GM19239 (cell line): Measurements from ENCODE around the gene PGC.

Source experiments
- DNase-seq: peaks from one replicate; pipeline ENCODE4 v3.0.0; 2011; ENCODE audit warnings: low spot score; ENCODE audit not compliant: insufficient read length
- FAIRE-seq: peaks from 2 replicates; lab custom pipeline; 2011; peaks lifted over from hg19 to GRCh38; lab: Jason Lieb, UNC

PGC gene

DNA sequence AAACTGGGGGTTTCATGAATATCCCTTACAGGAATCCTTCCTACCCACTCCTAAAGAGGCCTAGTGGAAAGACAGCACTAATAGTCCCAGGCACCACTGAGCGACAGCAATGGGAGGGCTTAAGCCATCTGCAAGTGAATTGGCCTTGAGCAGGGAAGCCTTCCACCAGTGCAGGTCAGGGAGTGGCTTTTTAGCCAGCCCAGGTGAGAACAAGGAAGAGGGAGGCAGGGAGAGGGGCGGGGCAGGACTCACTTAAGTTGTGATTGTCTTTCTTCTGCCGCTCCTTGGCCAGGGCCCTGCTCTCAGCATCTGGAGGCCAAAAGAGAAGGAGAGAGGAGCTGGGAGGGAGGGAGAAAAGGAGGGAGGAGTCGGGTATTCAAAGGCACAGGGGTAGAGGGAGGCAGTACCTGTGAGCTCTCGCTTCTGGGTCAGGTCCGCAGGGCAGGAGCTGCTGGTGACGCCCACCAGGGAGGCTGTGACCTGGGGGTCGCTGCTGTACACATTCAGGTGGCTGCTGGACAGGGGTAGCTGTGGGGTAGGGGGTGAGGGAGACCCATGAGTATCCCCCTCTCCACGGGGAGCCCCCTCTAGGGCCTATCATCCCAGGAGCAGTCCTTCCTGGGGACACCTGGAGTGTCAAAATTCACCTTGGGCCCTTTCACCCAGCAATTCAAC, 59.6 kb downstream of the PGC start:
- FAIRE-seq (no peak), DNase-seq (no peak)
